DMS 273 (cell line): ENCODE measurements around the gene RAVER2.
"Not testable (repeated sequence)": the region's sequence is repeated elsewhere in the genome, so short reads cannot be mapped to it uniquely, and the experiment has no call there.

Experiments used
- DNase-seq: peaks from one replicate; lab custom pipeline; 2025; ENCODE audit not compliant: unreplicated experiment; lab: John Stamatoyannopoulos, UW

The RAVER2 gene

DNA sequence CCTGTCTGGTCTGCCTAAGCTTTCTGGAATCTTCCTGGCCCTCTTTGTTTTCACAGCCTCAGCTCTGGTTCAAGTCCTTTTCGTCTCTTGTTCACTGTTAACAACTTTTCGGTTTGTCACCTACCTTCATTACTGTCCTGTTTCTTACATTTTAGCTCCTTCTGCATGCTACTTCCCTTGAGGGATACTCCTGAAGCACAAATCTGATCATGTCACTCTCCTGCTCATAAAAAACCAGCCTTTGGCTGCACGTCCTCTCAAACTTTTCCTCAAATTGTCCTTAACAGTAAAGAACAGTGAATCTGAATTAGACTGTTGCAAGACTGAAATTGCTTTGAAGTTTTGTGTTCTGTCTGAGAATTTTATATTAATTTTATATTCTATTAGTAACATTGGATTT, 3.3 kb downstream of the RAVER2 start:
- DNase-seq = no peak

DNA sequence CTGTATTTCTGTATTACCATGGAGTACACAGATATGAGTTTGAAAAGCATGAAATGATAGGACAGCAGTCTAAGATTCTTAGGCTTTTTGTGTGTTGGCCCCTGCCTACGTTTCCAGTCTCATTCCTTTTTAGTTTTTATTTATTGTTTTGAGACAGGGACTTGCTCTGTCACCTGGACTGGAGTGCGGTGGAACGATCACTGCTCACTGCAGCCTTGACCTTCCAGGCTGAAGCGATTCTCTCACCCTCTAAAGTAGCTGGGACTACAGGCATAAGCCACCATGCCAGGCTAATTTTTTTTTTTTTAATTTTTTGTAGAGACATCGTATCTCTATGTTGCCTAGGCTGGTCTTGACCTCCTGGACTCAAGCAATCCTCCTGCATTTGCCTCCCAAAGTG, 3.8 kb downstream of the RAVER2 start:
- DNase-seq = no peak

DNA sequence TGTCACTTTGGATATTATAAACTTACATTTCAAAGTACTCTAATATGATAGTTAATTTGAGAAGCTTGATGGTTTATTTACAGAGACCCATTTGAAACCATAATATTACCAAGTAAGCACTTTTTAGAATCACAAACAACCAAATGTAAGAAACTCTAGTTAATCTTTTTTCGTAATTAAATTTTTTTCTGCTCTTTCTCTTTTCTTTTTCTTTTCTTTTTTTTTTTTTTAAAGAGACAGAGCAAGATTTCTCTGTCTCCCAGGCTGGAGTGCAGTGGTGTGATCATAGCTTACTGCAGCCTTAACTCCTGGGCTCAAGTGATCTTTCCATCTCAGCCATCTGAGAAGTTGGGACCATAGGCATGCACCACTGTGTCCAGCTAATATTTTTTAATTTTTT, 5.2 kb downstream of the RAVER2 start:
- no peak for DNase-seq

DNA sequence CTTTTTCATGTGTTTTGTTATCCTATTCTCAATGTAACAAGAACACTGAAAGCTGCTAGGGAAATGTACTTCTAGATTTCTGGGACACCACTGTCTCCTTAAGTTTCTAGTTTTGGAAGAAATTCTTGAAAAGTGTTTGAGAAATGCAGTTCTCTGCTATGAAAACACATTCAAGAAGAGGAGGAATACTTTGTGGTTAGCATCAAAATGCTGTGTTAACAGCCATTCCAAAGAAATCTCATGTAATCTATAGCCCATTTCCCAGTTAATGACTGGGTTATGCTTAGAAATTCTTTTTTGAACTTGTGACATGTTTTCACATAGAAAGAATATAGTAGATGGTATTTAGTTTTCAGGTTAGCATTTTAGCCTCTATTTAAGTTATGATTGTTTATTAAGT, 6.0 kb downstream of the RAVER2 start:
- no peak for DNase-seq

DNA sequence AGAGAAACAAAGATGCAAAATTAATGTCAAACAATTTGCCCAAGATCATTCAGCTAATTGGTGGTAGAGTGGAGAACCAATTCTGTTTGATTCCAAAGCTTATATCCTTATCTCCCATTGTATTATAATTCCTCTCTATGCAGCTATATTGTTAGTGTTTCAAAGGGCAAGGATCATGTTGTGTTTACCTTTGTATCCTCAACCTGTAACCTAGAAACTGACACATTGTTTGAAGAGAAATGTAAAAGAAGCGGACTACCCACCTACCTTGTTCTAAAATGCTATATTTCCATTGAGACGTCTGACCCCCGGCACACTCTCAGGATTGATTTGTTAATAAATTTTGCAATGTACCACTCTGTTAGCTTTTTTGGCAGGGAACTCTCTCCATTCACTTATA, 9.3 kb downstream of the RAVER2 start:
- DNase-seq = no peak

DNA sequence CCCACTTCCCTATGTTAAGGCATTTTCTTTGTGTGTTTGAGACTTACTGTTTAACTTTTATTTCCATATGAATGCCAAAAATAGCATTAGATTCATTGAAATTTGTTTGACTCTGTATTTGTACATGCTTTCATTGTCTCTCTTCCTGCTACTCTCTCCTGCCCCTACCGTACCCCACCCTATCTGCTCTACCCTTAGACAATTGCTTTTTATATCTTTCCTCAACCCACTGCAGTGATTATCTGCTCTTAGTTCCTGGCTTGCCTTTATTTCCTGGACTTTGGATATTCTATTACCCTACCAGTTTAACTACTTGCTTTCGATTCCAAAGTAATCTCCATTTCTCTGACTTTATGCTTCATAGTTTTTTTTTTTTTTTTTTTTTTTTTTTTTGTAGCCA, 10.5 kb downstream of the RAVER2 start:
- no peak for DNase-seq

DNA sequence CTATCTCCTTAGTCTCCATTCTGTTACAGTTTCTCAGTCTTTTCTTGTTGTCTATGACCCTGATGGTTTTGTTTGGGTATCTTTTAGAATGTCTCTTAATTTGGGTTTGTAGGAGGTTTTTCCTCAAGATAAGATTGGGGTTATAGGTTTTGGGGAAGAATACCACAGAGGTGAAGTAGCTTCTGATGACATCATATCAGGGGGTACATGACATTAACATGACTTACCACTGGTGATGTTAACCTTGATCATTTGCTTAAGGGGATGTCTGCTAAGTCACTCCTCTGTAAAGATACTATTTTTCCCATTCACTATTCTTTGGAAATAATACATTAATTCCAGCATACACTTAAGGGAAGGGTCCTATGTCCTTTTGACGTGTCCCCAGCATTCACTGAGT, 11.9 kb downstream of the RAVER2 start:
- DNase-seq = no peak

DNA sequence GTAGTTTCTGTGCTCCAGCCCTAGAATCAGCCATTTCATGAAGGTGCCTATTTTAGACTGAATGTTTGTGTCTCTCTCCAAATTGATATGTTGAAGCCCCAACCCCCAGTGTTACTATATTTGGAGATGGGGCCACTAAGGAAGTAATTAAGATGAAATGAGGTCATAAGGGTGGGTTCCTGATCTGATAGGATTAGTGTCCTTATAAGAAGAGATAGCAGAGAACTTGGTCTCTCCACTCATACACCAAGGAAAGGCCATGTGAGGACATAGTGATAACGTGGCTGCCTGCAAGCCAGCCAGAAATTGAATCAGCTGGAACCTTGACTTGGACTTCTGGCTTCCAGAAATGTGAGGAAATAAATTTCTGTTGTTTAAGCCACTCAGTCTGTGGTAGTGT, 12.3 kb downstream of the RAVER2 start:
- DNase-seq = no peak

DNA sequence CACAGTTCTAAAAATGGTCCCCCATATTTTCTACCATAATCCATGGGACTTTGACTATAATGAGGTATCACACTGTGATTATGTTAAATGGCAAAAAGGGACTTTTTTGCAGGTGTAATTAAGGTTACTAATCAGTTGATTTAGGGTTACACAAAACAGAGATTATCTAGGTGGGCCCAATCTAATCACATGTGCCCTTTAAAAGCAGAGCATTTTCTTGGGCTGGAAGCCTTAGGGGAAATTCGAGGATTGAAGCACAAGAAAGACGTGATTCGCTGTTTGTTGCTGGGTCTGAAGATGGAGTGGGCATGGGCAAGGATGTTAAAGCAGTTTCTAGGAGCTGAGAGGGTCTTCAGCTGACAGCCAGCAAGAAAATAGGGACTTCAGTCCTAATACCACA, 13.4 kb downstream of the RAVER2 start:
- DNase-seq = no peak

DNA sequence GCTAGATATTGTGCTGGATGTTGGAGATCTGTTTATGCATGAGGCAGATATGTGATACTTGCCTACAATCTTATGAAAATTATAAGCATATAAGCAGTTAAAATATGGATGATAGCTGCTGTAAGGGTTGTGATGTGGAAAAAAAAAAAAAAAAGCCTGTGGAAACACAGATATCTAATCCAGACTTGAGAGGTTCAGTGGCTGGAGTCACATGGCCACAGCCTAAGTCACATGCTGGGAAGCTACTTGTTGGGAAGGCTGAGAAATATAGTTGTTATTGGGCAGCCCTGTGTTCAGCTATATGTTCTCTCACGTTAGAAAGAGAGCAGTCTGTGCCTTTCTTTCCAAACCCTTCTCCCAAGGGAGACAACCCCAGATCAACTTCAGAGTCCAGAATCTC, 15.1 kb downstream of the RAVER2 start:
- DNase-seq = peak; percentile 11

DNA sequence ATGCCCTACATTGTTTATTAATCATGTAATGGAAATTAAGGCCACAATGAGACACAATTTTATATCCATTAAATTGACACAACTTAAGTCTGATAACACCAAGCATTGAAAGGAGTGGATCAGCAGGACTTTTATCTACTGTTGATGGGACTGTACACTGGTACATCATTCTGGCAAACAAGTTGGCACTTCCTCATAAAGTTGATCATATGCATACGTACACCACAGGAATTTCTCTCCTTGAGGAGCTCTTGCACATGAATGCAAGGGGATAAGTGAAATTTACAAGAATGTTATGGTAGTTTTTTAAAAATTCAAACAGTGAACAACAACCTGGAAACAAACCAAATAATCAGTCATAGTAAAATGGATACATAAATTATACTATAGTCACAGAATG, 20.1 kb downstream of the RAVER2 start:
- DNase-seq = no peak

DNA sequence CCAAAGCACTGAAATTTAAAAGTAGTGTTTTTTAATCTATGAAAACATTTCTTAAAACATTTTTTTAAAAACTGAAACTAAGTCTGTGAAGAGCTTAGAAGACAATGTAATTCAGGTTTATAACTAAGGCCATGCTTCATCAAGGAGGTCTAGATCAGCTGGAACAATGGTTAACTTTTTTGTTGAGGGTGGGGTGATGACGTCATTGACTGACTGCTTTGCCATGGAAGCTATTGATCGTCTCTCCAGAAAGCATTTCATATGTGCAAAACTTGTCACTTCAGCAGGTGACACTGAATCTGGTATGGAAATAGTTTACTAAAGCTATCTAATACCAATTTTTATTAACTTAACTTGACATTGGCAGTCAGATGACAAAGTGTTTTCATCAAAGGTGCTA, 21.0 kb downstream of the RAVER2 start:
- no peak for DNase-seq

DNA sequence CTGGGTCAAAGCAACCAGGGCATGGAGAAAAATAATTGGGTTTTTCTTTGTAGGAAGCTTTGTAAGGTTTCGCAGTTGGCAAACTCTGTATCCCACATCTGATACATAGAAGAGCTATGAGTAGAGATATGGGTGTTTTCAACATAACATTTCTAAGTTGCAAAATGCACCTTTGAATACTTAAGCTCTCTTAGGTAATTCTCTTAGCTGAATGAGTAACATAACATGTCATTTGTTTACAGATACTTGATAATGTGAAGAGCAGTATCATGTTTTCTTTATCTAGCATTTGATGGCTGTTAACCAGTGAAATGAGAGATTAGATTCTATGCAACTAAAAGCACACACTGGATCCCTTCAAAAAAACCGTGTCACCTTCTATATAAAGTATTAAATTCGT, 21.6 kb downstream of the RAVER2 start:
- DNase-seq = no peak

DNA sequence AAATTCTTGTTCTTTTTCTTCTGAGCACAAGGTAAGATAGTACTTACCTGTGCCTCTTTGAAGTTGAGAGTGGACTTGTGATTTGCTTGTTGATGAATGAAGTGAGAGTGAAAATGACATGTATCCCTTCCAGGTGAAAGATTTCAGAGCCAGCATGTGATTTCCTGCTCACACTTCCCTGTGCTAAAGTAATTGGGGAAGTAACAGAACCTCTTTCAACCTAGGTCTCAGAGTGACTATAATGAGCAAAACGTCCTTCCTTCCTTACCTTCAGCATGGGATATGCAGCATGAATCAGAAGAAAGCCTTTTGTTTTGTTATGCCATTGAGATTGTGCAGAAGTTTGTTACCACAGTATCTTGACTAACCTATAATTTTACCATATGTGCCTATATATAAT, 24.6 kb downstream of the RAVER2 start:
- DNase-seq = no peak

DNA sequence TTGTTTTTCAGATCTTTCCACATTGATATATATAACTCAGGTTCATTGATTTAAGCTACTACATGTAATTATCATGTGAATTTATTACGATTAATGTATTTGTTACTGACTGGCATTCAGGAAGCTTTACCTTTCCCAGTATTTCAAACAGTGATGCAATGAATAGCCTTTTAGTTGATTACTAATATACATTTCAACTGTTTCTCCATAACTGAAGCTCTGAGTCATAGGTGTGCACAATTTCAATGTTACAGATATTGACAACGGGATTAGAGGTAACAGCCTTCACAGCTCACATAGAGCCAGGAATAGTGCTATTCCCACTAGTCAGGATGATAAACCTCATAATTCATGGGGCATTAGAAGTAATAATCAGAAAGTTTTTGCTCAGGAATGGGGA, 25.1 kb downstream of the RAVER2 start:
- DNase-seq = no peak

DNA sequence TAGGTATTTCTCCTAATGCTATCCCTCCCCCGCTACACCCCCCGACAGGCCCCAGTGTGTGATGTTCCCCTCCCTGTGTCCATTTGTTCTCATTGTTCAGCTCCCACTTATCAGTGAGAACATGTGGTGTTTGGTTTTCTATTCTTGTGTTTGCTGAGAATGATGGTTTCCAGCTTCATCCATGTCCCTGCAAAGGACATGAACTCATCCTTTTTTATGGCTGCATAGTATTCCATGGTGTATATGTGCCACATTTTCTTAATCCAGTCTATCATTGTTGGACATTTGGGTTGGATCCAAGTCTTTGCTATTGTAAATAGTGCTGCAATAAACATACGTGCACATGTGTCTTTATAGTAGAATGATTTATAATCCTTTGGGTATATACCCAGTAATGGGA, 28.4 kb downstream of the RAVER2 start:
- DNase-seq = not testable (repeated sequence)

DNA sequence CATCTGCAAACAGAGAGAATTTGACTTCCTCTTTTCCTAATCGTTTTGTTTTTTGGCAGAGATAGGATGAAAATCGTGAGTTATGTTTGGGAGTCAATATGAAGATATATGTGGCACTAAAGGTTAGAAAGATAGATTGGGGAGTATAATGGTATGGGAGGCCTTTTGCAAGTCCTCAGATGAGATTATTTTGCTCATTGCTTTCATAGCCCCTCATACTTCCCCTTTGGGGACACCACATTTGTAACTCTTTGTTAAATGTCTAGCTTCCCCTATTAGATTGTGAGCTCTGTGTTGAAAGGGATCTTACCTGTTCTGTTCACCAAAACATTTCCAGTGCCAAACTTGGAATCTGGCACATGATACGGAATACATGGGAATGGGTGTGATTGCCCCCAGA, 30.2 kb downstream of the RAVER2 start:
- DNase-seq = no peak

DNA sequence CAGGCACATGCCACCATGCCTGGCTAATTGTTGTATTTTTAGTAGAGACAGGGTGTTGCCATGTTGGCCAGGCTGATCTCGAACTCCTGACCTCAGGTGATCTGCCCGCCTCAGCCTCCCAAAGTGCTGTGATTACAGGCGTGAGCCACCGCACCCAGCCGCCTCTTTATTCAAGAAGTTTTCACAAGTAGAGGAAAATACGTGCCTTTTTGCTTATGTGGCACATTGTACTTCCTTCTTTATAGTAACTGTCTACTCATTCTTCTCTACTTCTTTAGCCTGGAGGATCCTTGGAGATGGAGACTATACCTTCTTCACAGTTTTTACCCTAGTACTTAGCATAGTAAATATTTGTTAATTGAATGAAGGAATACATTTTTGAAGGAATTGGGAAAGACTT, 37.2 kb downstream of the RAVER2 start:
- DNase-seq = not testable (repeated sequence)

DNA sequence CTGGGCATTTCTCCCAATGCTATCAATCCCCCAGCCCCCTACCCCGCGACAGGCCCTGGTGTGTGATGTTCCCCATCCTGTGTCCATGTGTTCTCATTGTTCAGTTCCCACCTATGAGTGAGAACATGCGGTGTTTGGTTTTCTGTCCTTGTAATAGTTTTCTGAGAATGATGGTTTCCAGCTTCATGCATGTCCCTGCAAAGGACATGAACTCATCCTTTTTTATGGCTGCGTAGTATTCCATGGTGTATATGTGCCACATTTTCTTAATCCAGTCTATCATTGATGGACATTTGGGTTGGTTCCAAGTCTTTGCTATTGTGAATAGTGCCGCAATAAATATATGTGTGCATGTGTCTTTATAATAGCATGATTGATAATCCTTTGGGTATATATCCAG, 38.0 kb downstream of the RAVER2 start:
- not testable (repeated sequence) for DNase-seq

DNA sequence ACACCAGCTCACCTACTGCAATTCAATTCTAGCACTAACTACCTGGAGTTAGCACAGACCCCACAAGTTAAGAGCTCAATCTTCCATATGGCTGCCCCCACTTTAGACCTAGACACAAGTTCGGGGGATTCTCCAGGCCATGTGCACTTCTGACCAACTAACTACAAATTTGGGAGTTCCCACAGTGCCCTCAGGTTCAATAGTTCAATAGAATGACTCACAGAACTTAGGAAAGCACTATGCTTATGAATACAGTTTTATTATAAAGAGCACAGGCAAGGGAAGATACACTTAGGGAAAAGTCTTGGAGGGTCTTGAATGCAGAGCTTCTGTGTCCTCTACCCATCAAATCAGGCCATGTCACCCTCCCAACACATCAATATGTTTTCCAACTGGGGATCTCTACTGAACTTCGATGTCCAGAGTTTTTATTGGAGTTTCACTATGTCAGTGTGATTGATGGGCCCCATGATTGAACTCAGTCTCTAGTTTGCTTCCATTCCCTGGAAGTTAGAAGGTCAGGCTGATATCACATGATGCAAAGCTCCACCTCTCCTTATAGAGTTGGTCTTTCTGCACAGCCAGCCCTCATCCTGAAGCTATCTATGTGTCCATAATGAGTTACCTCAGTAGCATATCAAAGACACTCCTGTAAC, 46.1 kb downstream of the RAVER2 start:
- no peak for DNase-seq

DNA sequence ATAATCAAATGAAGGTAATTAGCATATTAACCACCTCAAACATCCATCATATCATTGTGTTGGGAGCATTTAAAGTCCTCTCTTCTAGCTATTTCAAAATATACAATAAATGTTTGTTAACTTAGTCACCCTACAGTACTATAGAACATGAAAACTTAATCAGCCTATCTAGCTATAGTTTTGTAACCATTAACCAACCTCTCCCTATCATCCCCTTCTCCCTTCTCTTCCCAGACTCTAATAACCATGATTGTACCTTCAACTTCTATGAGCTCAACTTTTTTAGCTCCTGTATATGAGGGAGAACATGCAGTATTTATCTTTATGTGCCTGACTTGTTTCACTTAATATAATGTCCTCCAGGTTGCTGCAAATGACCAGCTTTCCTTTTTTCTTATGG, 54.0 kb downstream of the RAVER2 start:
- DNase-seq = no peak

DNA sequence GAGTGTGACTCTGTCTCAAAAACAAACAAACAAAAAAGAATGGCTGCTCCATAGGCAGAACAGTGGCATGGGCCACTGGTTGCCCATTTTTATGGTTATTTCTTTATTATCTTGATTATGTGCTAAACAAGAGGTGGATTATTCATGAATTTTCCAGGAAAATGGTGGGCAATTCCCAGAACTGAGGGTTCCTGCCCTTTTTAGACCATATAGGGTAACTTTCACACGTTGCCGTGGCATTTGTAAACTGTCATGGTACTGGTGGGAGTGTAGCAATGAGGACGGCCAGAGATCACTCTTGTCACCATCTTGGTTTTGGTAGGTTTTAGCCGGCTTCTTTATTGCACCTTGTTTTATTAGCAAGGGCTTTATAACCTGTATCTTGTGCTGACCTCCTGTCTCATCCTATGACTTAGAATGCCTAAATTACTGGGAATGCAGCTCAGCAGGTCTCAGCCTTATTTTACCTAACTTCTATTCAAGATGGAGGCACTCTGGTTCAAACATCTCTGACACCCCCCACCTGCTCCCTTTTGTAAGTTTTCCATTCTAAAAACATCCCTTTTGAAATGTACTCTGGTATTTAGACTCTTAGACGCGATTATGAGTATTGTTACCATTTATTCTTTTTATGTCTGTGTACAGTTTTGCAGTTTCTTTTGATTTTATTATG, 57.1 kb downstream of the RAVER2 start:
- no peak for DNase-seq

DNA sequence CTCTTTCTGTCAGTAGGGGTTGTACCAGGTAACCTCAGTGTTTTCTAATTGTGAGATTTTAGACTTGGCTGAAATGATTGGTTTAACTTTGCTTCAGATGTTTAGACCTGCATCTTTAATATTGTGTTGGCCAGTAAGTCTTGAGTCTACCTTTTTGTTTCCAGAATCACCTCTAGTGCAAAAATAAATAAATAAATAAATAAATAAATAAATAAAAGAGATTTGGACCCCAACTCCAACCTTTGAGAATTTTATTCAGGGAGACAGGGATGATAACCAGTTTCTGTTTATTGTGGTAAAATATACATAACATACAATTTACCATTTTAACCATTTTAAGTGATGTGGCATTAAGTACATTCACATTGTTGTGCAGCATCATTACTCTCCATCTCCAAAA, 64.4 kb downstream of the RAVER2 start:
- no peak for DNase-seq
